Uterus (tissue), 2 donors: ENCODE data around the gene OXNAD1.

Experiments used
- CTCF ChIP-seq, 4 experiments: fragments of 200-600 bp in 2 of 4; fragments of 450-650 bp in 2 of 4; sonication (generic) in 2 of 4; IDR thresholded peaks; one replicate each; pipeline ENCODE4 v1.5.1; 2016 to 2019; ENCODE audit warnings: antibody characterized with exemption in 4 of 4, mild to moderate bottlenecking in 2 of 4, moderate library complexity in 1 of 4
- POLR2A ChIP-seq, 2 donors: fragments of 450-650 bp; IDR thresholded peaks; one replicate each; pipeline ENCODE4 v1.6.1; 2016; ENCODE audit warnings: antibody characterized with exemption in 2 of 2, mild to moderate bottlenecking in 1 of 2, moderate library complexity in 1 of 2

- TF ChIP-seq POLR2A (IDR thresholded peaks at IDR 0.05) = no peak
- TF ChIP-seq CTCF (IDR thresholded peaks at IDR 0.05) = no peak
Measured at GRCh38 chr3:16305111-16305541, 40.1 kb downstream of the OXNAD1 start.
